ENCODE measurements around the gene PALD1.

Gene PALD1

DNA sequence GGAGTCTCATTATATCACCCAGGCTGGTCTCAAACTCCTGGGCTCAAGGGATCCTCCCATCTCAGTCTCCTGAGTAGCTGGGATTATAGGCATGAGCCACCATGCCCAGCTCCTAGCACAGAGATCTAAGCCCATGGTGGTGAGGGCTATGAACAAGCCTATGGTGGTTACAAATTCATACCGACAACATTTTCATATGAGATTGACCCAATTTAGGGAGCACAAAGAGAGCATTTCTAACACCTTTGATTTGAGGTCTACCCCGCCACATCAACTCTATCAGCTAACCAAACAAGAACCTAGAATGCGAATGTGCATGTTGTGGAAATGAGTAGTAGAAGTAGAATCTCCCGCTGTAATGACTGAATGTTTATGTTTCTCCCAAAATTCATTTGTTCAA is 138.2 kb downstream of the PALD1 start:
- no peaks in the 10 kb centered on the region for H4K20me1 ChIP-seq (ENCODE audit: low read depth, low read length)
- peaks cover 7% of the 10 kb centered on the region; the same call in 1 of the 2 replicates for H3K36me3 ChIP-seq (ENCODE audit: low read length)
- no peak overlapping the region for H3K4me2 ChIP-seq (ENCODE audit: low read depth, low read length, poor library complexity, severe bottlenecking)
- H3K9me2 ChIP-seq (replicated peaks; ENCODE audit: insufficient read depth, low read length): no peaks in the 10 kb centered on the region
- H3K4me3 ChIP-seq (ENCODE audit: insufficient read depth, low read length, poor library complexity, severe bottlenecking): no peak overlapping the region
- no peaks in the 10 kb centered on the region for H3F3A ChIP-seq (ENCODE audit: insufficient read depth)
- H3K79me2 ChIP-seq (ENCODE audit: insufficient read depth, low read length): no peaks in the 10 kb centered on the region
- TF ChIP-seq, protein P1, sequence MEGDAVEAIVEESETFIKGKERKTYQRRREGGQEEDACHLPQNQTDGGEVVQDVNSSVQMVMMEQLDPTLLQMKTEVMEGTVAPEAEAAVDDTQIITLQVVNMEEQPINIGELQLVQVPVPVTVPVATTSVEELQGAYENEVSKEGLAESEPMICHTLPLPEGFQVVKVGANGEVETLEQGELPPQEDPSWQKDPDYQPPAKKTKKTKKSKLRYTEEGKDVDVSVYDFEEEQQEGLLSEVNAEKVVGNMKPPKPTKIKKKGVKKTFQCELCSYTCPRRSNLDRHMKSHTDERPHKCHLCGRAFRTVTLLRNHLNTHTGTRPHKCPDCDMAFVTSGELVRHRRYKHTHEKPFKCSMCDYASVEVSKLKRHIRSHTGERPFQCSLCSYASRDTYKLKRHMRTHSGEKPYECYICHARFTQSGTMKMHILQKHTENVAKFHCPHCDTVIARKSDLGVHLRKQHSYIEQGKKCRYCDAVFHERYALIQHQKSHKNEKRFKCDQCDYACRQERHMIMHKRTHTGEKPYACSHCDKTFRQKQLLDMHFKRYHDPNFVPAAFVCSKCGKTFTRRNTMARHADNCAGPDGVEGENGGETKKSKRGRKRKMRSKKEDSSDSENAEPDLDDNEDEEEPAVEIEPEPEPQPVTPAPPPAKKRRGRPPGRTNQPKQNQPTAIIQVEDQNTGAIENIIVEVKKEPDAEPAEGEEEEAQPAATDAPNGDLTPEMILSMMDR (IDR thresholded peaks at IDR 0.05; ENCODE audit: insufficient read depth, low read length, poor library complexity, severe bottlenecking): no peak
- TF ChIP-seq EZH2phosphoT487 (conservative IDR thresholded peaks at IDR 0.05; ENCODE audit: low read length): no peak
- H3K9ac ChIP-seq (ENCODE audit: low read length): no peak overlapping the region
- no peak overlapping the region for H2AFZ ChIP-seq (ENCODE audit: low read depth, low read length, severe bottlenecking)
- no peaks in the 10 kb centered on the region for H3K27me3 ChIP-seq (ENCODE audit: low read length)
- H3K27ac ChIP-seq (ENCODE audit: low read depth, low read length): no peak overlapping the region
- H3K9me3 ChIP-seq (ENCODE audit: insufficient read depth, low read length): no peaks in the 10 kb centered on the region

Data from SU-DHL-6 (cell line).